ENCODE data around the gene WASL.

DNA sequence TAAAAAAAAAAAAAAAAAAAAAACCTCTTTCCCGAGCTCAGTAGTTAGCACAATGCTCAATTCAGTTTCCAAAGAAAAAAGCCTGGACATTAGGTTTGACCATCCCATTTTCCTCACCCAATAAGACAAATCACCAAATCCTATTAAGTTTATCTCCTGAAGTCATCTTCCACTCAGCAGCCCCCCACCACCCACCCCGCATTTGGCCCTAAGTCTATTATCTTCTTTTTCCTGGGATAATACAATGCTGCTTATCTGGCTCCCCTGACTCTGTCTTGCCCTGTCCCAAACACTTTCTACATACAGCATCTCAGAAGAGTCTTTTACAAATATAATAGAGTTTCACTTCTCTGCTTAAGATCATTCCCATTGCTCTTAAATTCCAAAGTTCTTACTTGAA, 110.9 kb downstream of the WASL start:
- no peak for TF ChIP-seq GATA2 (IDR thresholded peaks at IDR 0.05; ENCODE audit: low read depth, low read length)
- no peak for TF ChIP-seq GATA3 (IDR thresholded peaks at IDR 0.05; ENCODE audit: low read depth, low read length)
